Heart right ventricle (tissue), 16 donors: ENCODE results near the gene ARHGEF12. TPM values are rescaled to one million over a fixed set of nuclear protein-coding genes. Genes with fewer than 3 reads are reported as not detected.

Experiments used
- ATAC-seq, 8 donors: fragments of 200-7000 bp; cut with Tn5 transposase; one replicate each; pipeline ENCODE4 v1.9.1; 2020; ENCODE audit warnings: mild to moderate bottlenecking in 8 of 8, moderate library complexity in 8 of 8, moderate number of reproducible peaks in 1 of 8
- DNase-seq, 2 donors: peaks; one replicate each; pipeline ENCODE4 v3.0.0-alpha.2; 2020
- H3K27ac ChIP-seq, 10 donors: fragments of 200-600 bp; sonication (generic) in 2 of 10; one replicate each; pipeline versions ENCODE4 v1.5.0 to v1.8.0; 2020 to 2022; ENCODE audit warnings: mild to moderate bottlenecking in 3 of 10
- H3K27me3 ChIP-seq, 7 donors: fragments of 200-600 bp; one replicate each; pipeline ENCODE4 v1.8.0; 2021 to 2022; ENCODE audit warnings: mild to moderate bottlenecking in 2 of 7
- H3K36me3 ChIP-seq, 9 donors: fragments of 200-600 bp; sonication (generic) in 1 of 9; one replicate each; pipeline versions ENCODE4 v1.5.0 to v1.8.0; 2020 to 2022; ENCODE audit warnings: mild to moderate bottlenecking in 2 of 9
- H3K4me1 ChIP-seq, 9 donors: fragments of 200-600 bp; sonication (generic) in 1 of 9; one replicate each; pipeline versions ENCODE4 v1.5.0 to v1.8.0; 2020 to 2022; ENCODE audit warnings: mild to moderate bottlenecking in 4 of 9
- H3K4me3 ChIP-seq, 10 donors: fragments of 200-600 bp; sonication (generic) in 2 of 10; one replicate each; pipeline versions ENCODE4 v1.5.0 to v1.8.0; 2020 to 2022; ENCODE audit warnings: mild to moderate bottlenecking in 7 of 10, moderate library complexity in 2 of 10
- H3K9me3 ChIP-seq, 11 donors: fragments of 200-600 bp in 10 of 11; sonication (generic) in 2 of 11; one replicate each; pipeline versions ENCODE4 v1.5.0 to v1.8.0; 2013 to 2022; ENCODE audit warnings: mild to moderate bottlenecking in 2 of 11, control low read depth in 1 of 11, moderate library complexity in 1 of 11
- CTCF ChIP-seq, 9 donors: fragments of 200-600 bp; sonication (generic) in 2 of 9; IDR thresholded peaks; one replicate each; pipeline versions ENCODE4 v1.5.0 to v1.8.0; 2021 to 2022; ENCODE audit warnings: antibody characterized with exemption in 9 of 9, mild to moderate bottlenecking in 5 of 9, moderate library complexity in 1 of 9
- WGBS, 2 donors: extraction: QIAGEN DNeasy Blood & Tissue Kit; methylation state at CpG; one replicate each; pipeline ENCODE4 v1.1.7; 2013; ENCODE audit warnings: inconsistent platforms in 1 of 2; 5-methylcytosine and 5-hydroxymethylcytosine counted together
- intact Hi-C, 10 donors: fragments of 100-400 bp; cut with DNase I; formaldehyde crosslinking; loops; one replicate each; pipeline versions ENCODE4 v1.11.1 to v1.14.2; 2022
- polyA plus RNA-seq, 2 donors: library from polyadenylated mRNA; stranded (reverse); fragments of 200-250 nt; gene quantifications; one replicate each; pipeline ENCODE4 v1.2.3, GENCODE V29; 2013
- total RNA-seq, 10 donors: library from RNA; stranded (reverse); fragmentation: NEBNext Ultra II Directional in 3 of 10; extraction: Animal tissue kit (Norgen Biotek cat#: 25700) in 3 of 10; gene quantifications; one replicate each; pipeline versions ENCODE4 v1.2.1 to v1.2.4, GENCODE V29; 2021 to 2023
- donor health status: Arrhythmogenic right ventricular cardiomyopathy.
- donor health status: ischemic (EF 13 %, LVEDD 7.1; RV severe dilation, severe dysfunction).
- donor health status: healthy with polysubstance abuse.
- donor health status: DM: no; HTN: yes; CAD: no.
- donor health status: DM: no; HTN: no; CAD: no.
- donor health status: ischemic (EF 25% LVEDD 6.9; RV normal size, moderate dysfunction).
- donor health status: ischemic (EF 25% LVEDD 5.7; RV mildly dilated, moderate dysfunction).
- donor health status: healthy.
- donor health status: DM: yes; HTN: yes; CAD: no.
- donor health status: Ischemic cardiomyopathy.
- donor health status: ischemic (EF 35%, LVEDD 5.7; RV mildly dilated, moderate dysfunction).
- donor health status: nonischemic (EF 11% LVEDD 7.7; RV severe dilation, severe dysfunction).
- donor health status: DM: yes; HTN: yes; CAD: no.
- donor health status: PGD.
- donor health status: ischemic (EF 29% LVEDD 5.4; RV normal size, mild dysfunction).
- donor health status: nonischemic (EF 23%, LVEDD 6.1; RV moderate dilation, normal function).

The ARHGEF12 gene
- total and polyA plus RNA-seq, 12 donors = 20.0 to 155 (median 110) TPM

GRCh38 chr11:120308081-120308480 lies 28.1 kb upstream of the ARHGEF12 start:
- Histone ChIP-seq H3K27me3 (peaks cover 0 to 9% (median 0%) of the 10 kb centered on the region in 7 donors), H3K36me3 (no peaks in the 10 kb centered on the region), H3K4me3 (no peak overlapping the region), H3K9me3 (no peaks in the 10 kb centered on the region), H3K27ac (no peak overlapping the region), H3K4me1 (peaks cover 0 to 6% (median 0%) of the 10 kb centered on the region in 9 donors)
- no peak for ATAC-seq
- intact Hi-C loops = no loop called here
- WGBS, 2 donors = 86 to 89% methylated on average over 7 of the region's 7 CpGs
- TF ChIP-seq CTCF (IDR thresholded peaks at IDR 0.05) = no peak
- DNase-seq = no peak

DNA sequence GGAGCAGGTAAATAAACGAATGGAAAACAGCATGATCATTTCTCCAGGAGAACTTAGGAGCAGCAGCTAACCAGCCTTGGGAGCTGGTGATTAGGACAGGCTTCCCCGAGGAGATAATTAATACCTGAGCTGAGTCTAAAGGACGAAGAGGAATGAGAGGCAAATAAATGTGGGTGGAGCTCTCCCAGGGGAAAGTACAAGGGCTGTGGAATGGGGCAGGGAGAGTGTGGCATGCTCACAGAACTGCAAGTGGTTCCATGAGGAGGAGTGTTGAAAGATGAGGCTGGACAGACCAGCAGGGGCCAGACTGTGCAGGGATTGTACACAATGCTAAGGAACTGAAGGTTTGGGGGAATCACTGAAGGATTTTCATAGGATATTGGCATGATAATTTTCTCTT lies 25.3 kb upstream of the ARHGEF12 start:
- WGBS, 2 donors = 60 to 68% methylated on average over 3 of the region's 3 CpGs
- H3K4me3 ChIP-seq = no peak overlapping the region
- no peak overlapping the region for H3K27ac ChIP-seq
- H3K4me1 ChIP-seq = peaks cover 0 to 16% (median 4%) of the 10 kb centered on the region in 9 donors
- ATAC-seq = no peak
- intact Hi-C loops = no loop called here
- no peak for DNase-seq
- TF ChIP-seq CTCF (IDR thresholded peaks at IDR 0.05) = no peak
- no peaks in the 10 kb centered on the region for H3K9me3 ChIP-seq
- H3K27me3 ChIP-seq = peaks cover 0 to 8% (median 0%) of the 10 kb centered on the region in 7 donors
- H3K36me3 ChIP-seq = no peaks in the 10 kb centered on the region

DNA sequence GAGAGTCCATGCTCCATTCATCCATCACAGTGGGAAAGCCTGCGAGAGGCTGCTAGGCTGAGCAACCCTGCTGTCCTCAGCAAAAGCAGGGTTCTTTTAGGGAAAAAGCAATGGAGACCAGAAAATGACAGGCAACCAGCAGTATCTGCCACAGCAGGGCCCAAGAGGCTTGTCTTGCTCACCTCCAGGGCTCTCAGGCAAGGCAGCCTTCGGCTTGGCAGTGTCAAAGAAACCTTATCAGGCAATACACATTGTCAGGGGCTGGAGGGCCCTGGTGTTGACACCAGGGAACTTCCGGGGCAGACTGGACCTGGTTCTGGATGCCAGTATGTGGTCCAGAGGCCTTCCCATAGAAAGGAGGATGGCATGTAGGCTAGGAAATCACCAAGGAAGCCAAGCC lies 21.4 kb upstream of the ARHGEF12 start:
- Histone ChIP-seq H3K36me3 (no peaks in the 10 kb centered on the region), H3K9me3 (no peaks in the 10 kb centered on the region), H3K27ac (peak overlapping the region in 3 of 10 donors; percentile 30 to 41 (median 32)), H3K4me1 (peaks cover 8 to 38% (median 13%) of the 10 kb centered on the region in 9 donors), H3K4me3 (no peak overlapping the region), H3K27me3 (peaks cover 0 to 16% (median 0%) of the 10 kb centered on the region in 7 donors)
- no peak for TF ChIP-seq CTCF (IDR thresholded peaks at IDR 0.05)
- 51 to 65% methylated on average over 3 of the region's 3 CpGs for WGBS, 2 donors
- ATAC-seq (peak in 1 of 8 donors; percentile 6), DNase-seq (no peak)
- intact Hi-C loops = no loop called here

GRCh38 chr11:120316880-120317688 lies 19.1 kb upstream of the ARHGEF12 start:
- H3K4me3 ChIP-seq = no peak overlapping the region
- 5 to 13% methylated on average over 8 of the region's 8 CpGs for WGBS, 2 donors
- peak overlapping the region in 9 of 10 donors; percentile 32 to 81 (median 67) for H3K27ac ChIP-seq
- intact Hi-C loops = no loop called here
- TF ChIP-seq CTCF (IDR thresholded peaks at IDR 0.05) = no peak
- peaks cover 8 to 38% (median 13%) of the 10 kb centered on the region in 9 donors for H3K4me1 ChIP-seq
- ATAC-seq (peak; percentile 76 to 89 (median 87)), DNase-seq (peak; percentile 57 to 85)
- no peaks in the 10 kb centered on the region for H3K9me3 ChIP-seq
- H3K27me3 ChIP-seq = peaks cover 0 to 13% (median 0%) of the 10 kb centered on the region in 7 donors
- no peaks in the 10 kb centered on the region for H3K36me3 ChIP-seq
